OCI-LY3 (cell line): ENCODE data around the gene TM9SF4.

Experiments
- H2AFZ ChIP-seq: fragments of 200-600, 300-600 bp; shearing (Covaris generic); 2 replicates; pipeline ENCODE4 v1.6.0; 2014; ENCODE audit warnings: antibody characterized with exemption, low read depth, low read length
- H3K27ac ChIP-seq: fragments of 200-600, 300-600 bp; sonication (generic); 2 replicates; pipeline ENCODE4 v1.5.1; 2014; ENCODE audit warnings: mild to moderate bottlenecking, low read length, moderate library complexity, mixed read lengths
- H3K27me3 ChIP-seq: fragments of 200-600, 300-600 bp; sonication (generic); 2 replicates; pipeline ENCODE4 v1.6.1; 2014; ENCODE audit warnings: low read depth, low read length, mixed read lengths
- H3K36me3 ChIP-seq: fragments of 200-600, 300-600 bp; sonication (generic); replicated peaks from 2 replicates; pipeline ENCODE3; 2014; ENCODE audit warnings: low read depth, low read length, mixed read lengths
- H3K4me1 ChIP-seq: fragments of 300-600, 200-600 bp; sonication (generic); 2 replicates; pipeline ENCODE4 v1.6.1; 2014; ENCODE audit warnings: low read length, mixed read lengths
- H3K4me2 ChIP-seq: fragments of 200-600, 300-600 bp; sonication (generic); 2 replicates; pipeline ENCODE4 v1.6.1; 2014; ENCODE audit warnings: low read length, mixed read lengths
- H3K4me3 ChIP-seq: fragments of 300-600, 200-600 bp; sonication (generic); 2 replicates; pipeline ENCODE4 v1.5.1; 2014; ENCODE audit warnings: antibody characterized with exemption, mild to moderate bottlenecking, low read length, moderate library complexity
- H3K79me2 ChIP-seq: fragments of 300-600, 200-600 bp; shearing (Covaris generic); 2 replicates; pipeline ENCODE4 v1.6.1; 2014; ENCODE audit warnings: mild to moderate bottlenecking, low read length, mixed read lengths
- H3K9ac ChIP-seq: fragments of 300-600, 200-600 bp; shearing (Covaris generic); 2 replicates; pipeline ENCODE4 v1.6.0; 2014; ENCODE audit warnings: mild to moderate bottlenecking, low read length, moderate library complexity
- H3K9me3 ChIP-seq: fragments of 200-600, 300-600 bp; shearing (Covaris generic); 2 replicates; pipeline ENCODE4 v1.6.1; 2014; ENCODE audit warnings: low read length, mixed read lengths; ENCODE audit not compliant: insufficient read depth
- H4K20me1 ChIP-seq: fragments of 200-600, 300-600 bp; sonication (generic); 2 replicates; pipeline ENCODE4 v1.6.1; 2016; ENCODE audit warnings: low read length, mixed read lengths; ENCODE audit not compliant: insufficient read depth
- CTCF ChIP-seq: fragments of 200-600, 300-600 bp; sonication (generic); IDR thresholded peaks from 2 replicates; pipeline ENCODE4 v1.5.1; 2014; ENCODE audit warnings: antibody characterized with exemption, low read length, low read depth
- EZH2phosphoT487 ChIP-seq: fragments of 200-600 bp; shearing (Covaris generic); IDR thresholded peaks from 2 replicates; pipeline ENCODE4 v1.6.1; 2018; ENCODE audit warnings: antibody characterized with exemption, mixed run types, low read depth

The TM9SF4 gene

GRCh38 chr20:32109392-32110172 lies at the start of gene TM9SF4:
Gene TM9SF4, plus strand, starts transcription at chr20:32109714. Its CDS starts 27 bp downstream, at chr20:32109741.
- Histone ChIP-seq H3K79me2 (peaks cover 51% of the 10 kb centered on the region), H3K4me3 (peak within 1 kb of the TSS; percentile 86), H3K27ac (peak within 1 kb of the TSS; percentile 84), H2AFZ (peak within 1 kb of the TSS; percentile 97), H3K9me3 (no peaks in the 10 kb centered on the region), H3K27me3 (no peaks in the 10 kb centered on the region), H3K4me2 (peak within 1 kb of the TSS; percentile 95), H3K4me1 (peaks cover 11% of the 10 kb centered on the region), H3K36me3 (peaks cover 15% of the 10 kb centered on the region), H3K9ac (peak within 1 kb of the TSS; percentile 93), H4K20me1 (peaks cover 28% of the 10 kb centered on the region)
- no peak for TF ChIP-seq EZH2phosphoT487

DNA sequence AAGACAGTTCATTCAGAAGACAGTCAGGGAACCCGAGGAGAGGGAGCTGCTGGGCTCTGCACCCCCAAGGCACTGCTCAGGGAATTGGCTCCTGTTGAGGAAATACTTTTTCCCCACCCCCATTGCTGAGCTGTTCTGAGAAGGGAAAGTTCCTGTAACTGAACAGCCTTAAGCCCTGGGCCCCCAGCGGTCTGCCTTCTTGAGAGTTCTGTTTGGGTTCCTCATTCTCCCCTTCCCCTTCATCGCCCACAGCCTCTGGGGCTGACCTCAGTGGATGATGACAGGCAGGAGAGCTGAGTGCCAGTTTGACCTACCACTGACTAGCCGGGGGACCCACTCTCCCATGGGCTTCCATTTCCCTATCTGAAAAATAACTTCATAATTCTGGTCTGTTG lies 46.7 kb upstream of the TM9SF4 start:
- H3K36me3 ChIP-seq = peaks cover 63% of the 10 kb centered on the region
- H3K79me2 ChIP-seq = peaks cover 96% of the 10 kb centered on the region
- H3K4me1 ChIP-seq = peaks cover 79% of the 10 kb centered on the region
- peak overlapping the region; percentile 58 for H3K4me3 ChIP-seq
- no peak overlapping the region for H2AFZ ChIP-seq
- H3K27me3 ChIP-seq = no peaks in the 10 kb centered on the region
- H3K9ac ChIP-seq = peak overlapping the region; percentile 71
- H4K20me1 ChIP-seq = peaks cover 57% of the 10 kb centered on the region
- TF ChIP-seq EZH2phosphoT487 (no peak), CTCF (no peak)
- H3K27ac ChIP-seq = peak overlapping the region; percentile 95
- peak overlapping the region; percentile 81 for H3K4me2 ChIP-seq
- H3K9me3 ChIP-seq = no peaks in the 10 kb centered on the region

DNA sequence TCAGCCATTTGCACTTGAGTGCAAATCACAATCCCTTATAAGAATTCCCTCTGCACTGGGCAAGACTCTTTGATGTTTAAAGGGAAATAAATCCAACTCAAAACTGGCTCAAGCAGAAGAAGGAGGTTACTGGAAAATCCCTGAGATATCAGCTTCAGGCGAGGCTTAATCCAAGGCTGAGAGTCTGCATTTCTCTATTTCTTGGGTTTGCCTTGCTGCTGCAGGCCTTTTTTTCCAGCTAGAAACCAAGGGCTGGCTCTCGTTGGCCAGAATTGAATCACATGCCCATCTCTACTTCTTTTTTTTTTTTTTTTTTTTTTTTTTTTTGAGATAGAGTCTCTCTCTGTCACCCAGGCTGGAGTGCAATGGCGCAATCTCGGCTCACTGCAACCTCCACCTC lies 45.8 kb upstream of the TM9SF4 start:
- Histone ChIP-seq H3K9me3 (no peaks in the 10 kb centered on the region), H3K4me1 (peaks cover 79% of the 10 kb centered on the region), H3K4me2 (peak overlapping the region; percentile 81), H3K79me2 (peaks cover 94% of the 10 kb centered on the region), H2AFZ (no peak overlapping the region), H3K27ac (peak overlapping the region; percentile 95), H3K27me3 (no peaks in the 10 kb centered on the region), H3K9ac (peak overlapping the region; percentile 71; the same call in 1 of the 2 replicates), H3K4me3 (no peak overlapping the region), H4K20me1 (peaks cover 48% of the 10 kb centered on the region), H3K36me3 (peaks cover 62% of the 10 kb centered on the region)
- TF ChIP-seq EZH2phosphoT487 (no peak), CTCF (no peak)

- Histone ChIP-seq H3K4me1 (peaks cover 85% of the 10 kb centered on the region), H2AFZ (no peak overlapping the region), H3K36me3 (peaks cover 68% of the 10 kb centered on the region), H3K27ac (peak overlapping the region; percentile 49), H3K4me2 (0 out of 2 replicates have a peak overlapping the region, but pooled peaks have one; percentile 4), H3K9me3 (no peaks in the 10 kb centered on the region), H3K79me2 (peaks cover 93% of the 10 kb centered on the region), H3K4me3 (no peak overlapping the region), H4K20me1 (peaks cover 44% of the 10 kb centered on the region), H3K27me3 (no peaks in the 10 kb centered on the region), H3K9ac (no peak overlapping the region)
- no peak for TF ChIP-seq CTCF
- TF ChIP-seq EZH2phosphoT487 = no peak
Observed at GRCh38 chr20:32064667-32065066, 44.8 kb upstream of the TM9SF4 start.
